Inflammatory macrophage treated with lipopolysaccharide for 1 hour (primary cell): ENCODE data around the gene CMBL.
"Not testable (repeated sequence)": the region's sequence is repeated elsewhere in the genome, so short reads cannot be mapped to it uniquely, and the experiment has no call there.

Experiments used
- DNase-seq, 2 donors: peaks; one replicate each; pipeline ENCODE4 v3.0.0-alpha.2; 2020 to 2022

CMBL gene

DNA sequence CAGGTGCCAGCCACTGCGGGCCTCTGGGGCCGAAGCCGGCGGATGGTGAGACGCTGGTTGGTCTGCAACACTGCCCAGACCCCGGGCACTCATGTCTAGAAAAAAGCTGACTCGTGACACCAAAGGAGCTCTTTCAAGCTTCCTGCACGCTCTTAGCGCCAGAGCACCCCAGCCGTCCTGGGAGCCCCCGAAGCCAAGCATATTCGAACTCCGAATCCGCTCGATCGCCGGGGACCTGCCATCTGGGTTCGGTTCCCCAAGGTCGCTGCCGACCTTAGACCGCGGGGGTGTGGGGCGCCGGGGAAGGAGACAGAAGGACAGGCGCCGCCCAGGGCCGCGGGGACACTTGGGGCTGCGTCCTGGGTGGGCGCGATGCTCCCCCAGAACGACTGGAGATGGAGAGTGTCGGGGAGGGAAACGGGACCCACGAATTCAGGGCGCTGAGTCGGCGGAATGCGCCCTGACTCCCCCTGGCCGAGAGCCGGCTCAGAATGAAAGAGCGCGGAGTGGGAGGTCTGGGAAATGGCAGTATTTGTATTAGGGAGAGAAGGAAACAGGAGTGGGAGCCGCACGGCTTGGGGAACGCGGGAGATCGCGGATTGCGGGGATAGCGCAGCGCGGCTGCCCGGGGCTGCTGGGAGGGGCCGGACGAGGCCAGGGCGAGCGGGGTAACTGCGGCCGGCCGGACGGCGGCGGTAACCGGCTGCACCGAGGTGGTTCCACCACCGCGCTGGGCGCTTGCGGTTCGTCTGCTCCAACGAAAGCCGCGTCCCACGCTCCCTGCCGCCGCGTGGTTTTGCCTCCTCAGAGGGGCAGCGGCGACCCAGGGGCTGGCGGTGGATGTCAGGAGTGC lies 25.7 kb upstream of the CMBL start:
- peak in 1 of 2 donors; percentile 30 for DNase-seq

DNA sequence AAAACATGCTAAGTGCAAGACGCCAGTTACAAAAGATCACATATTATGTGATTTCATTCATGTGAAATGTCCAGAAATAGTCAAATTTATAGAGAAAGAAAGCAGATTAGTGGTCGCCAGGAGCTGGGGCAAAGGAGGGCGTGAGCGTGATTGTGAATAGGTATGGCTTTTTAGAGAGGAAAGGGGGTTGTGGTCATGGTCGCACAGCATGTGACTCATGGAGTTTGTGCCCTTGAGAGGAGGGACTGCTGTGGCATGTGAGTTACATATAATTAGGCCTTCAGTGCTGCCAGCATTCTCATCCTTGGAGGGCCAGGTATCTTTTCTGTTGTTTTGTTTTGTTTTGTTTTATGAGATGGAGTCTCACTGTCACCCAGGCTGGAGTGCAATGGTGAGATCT lies 24.6 kb upstream of the CMBL start:
- DNase-seq: no peak

- no peak for DNase-seq
These were observed 23.7 kb upstream of the CMBL start for GRCh38 chr5:10331341-10331796.

DNA sequence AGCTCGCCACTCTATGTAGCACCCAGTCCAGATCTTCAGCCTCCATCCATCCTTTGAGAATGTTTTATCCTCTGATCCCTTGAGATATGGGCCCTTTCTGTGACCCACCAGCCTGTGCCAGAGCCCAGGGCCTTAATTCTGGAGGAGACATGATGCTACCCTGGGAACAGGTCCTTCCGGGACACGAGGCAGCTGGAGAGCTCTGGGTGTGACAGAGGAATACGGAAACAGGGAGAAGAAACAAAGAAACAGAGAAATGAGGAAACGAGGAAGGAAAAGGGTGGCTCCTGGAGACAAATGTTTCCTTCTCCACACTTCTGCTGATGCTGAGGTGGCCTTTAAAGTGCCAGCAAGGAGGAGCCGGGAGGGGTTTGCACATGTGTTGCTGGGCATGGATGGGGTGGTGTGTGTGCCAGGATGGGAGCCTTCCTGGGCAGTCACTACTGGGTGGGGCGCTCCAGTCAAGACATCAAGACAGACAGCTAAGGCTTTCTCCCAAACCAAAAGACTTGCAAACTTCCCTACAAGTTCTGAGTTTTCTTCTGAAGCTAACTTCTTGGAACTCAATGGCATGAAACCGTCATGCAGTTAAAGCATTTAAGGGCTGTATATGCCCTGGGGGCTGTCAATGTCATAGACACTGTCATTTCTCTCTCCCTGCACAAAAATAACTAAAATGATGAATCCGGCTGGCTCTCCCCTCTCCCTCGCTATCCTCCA lies 23.0 kb upstream of the CMBL start:
- DNase-seq: no peak

GRCh38 chr5:10329820-10330481 lies 22.2 kb upstream of the CMBL start:
- DNase-seq: no peak

DNA sequence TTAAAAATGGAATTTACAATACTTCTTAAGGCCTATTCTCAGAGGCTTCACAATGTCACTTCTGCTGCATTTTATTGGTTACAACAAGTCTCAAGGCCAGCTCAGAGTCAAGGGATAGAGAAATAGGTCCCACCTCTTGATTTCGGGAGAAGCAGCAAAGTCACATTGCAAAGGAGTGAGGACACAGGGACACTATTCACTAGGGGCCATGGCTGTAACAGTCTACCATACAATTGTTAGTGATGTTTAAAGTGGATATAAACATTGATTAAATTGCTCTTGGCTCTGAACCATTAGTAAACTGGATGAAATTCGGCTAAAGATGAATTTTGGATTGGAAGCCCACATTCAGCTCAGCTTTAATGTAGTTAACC lies 21.7 kb upstream of the CMBL start:
- DNase-seq: no peak

- no peak for DNase-seq
These were observed 20.6 kb upstream of the CMBL start for GRCh38 chr5:10328323-10328722.

GRCh38 chr5:10324518-10325370 lies 17.0 kb upstream of the CMBL start:
- DNase-seq: no peak

DNA sequence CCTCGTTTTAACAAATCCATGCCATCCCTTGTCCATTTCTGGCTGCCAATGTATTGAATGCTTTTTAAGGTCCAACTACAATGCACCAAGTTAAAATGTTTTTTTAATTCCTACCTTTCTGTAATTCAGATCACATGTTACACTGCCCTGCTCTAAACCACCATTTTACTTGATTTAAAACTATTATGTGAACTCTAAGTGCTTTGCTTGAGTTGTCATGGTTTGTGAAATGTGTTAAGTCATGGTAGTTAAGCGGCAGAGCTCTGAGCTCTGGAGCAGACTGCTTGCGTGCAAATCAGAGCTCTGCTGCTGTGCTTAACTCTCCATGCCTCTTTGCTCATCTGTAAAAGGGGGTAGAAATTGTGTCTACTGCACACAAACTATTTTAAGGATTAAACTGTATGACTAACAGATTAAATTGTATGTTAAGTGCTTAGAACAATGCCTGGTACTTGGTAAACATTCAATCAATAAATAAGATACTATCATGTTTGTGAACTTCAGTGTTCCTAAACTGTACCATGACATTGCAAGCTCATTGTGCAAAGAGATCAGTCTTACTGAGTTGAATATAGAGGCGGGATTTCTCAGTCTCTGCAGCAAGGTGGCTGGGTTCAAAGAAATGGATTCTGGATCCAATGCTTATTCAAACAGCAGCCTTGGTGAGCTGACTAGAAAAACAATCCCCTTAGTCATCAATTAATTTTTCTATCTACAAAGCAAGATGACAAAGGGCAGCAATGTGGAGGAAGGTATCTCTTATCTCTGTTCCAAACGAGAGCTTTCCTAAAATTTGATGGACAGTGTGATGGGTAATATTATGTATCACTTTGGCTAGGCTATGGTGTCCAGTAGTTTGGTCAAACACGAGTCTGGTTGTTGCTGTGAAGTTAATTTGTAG lies 16.1 kb upstream of the CMBL start:
- no peak for DNase-seq

DNA sequence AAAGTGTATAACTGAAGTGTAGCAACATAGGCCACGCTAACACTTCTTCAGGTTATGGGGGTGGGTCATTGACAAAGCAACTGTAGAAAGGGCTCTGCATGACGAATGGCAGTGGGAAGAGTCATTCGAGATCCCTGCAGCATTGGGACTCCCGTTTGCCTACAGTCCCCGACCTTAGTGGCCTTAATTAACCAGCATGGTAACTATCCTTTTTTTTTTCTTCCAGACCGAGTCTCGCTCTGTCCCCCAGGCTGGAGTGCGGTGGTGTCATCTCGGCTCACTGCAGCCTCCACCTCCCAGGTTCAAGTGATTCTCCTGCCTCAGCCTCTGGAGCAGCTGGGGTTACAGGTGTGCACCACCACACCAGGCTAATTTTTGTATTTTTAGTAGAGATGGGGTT lies 14.2 kb upstream of the CMBL start:
- no peak for DNase-seq

GRCh38 chr5:10320793-10321192 lies 13.1 kb upstream of the CMBL start:
- DNase-seq: no peak

- no peak for DNase-seq
These were observed 11.6 kb upstream of the CMBL start for GRCh38 chr5:10319202-10319851.

DNA sequence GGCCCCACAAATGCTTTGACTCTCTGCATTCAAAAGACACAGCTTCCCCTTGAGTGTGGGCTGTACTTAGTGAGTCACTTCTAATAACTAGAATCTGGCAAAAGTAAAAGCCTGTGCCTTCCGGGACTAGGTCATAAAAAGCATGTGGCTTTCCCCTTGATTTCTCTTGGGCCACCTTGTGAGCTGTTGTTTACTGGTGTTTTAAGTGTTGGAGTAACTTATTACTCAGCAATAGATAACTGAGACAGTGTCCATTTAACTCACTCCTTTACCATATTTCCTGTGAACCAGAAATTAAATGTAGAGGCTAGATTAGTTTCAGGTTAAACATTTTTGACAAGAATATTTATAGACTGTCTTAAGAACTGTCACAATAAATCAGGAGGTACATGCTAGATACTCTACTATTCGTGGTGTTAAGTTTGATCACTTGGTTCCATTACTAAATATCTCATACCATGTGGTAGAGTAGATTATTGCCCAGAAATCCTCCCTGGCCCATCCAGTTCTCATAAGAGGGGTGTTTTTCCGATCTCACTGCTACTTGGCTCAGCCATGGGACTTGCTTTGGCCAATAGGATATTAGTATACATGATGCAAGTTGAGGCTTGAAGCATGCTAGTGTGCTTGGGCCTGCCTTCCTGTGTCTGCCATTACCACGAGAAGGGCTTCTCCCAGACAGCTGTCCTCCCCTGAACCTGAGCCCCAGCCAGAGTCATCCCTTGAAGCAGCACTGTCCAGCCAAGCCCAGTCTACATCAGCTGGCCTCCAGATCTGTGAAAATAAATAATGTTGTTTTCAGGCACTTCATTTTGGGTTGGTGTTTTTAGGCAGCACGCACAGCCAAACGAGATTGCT lies 10.4 kb upstream of the CMBL start:
- peak in 1 of 2 donors; percentile 36 for DNase-seq

GRCh38 chr5:10315824-10316509 lies 8.3 kb upstream of the CMBL start:
- no peak for DNase-seq

GRCh38 chr5:10315201-10315600 lies 7.5 kb upstream of the CMBL start:
- DNase-seq: no peak

GRCh38 chr5:10311595-10312425 lies 4.1 kb upstream of the CMBL start:
- peak in 1 of 2 donors; percentile 22 for DNase-seq

DNA sequence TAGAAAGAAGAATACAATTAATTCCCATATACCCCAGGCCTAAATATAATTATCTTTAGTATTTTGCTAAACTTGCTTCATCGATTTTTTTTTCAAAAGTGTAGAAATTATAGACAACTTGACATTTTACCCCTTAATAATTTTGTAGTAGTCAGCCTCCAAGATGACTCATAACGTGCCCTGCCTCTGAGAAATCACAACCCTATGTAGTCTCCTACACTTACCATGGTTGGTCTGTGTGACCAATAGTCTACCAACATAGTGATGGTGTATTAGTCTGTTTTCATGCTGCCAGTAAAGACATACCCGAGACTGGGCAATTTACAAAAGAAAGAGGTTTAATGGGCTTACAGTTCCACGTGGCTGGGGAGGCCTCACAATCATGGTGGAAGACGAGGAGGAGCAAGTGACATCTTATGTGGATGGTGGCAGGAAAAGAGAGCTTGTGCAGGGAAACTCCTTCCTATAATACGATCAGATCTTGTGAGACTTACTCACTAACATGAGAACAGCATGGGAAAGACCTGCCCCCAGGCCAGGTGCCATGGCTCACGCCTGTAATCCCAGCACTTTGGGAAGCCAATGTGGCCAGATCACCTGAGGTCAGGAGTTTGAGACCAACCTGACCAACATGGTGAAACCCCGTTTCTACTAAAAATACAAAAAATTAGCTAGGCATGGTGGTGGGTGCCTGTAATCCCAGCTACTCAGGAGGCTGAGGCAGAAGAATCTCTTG lies 3.3 kb upstream of the CMBL start:
- DNase-seq: not testable (repeated sequence)
